HepG2 (cell line): ENCODE measurements around the gene TEX29. TPM values are rescaled to one million over a fixed set of nuclear protein-coding genes. Genes with fewer than 3 reads are reported as not detected.

Experiments used
- ATAC-seq: fragments of 200-7000 bp; cut with Tn5 transposase; 3 replicates; pipeline ENCODE4 v1.9.1; 2020; ENCODE audit warnings: mild to moderate bottlenecking, moderate library complexity
- BruUV-seq: library from RNA; stranded (reverse); fragments of 400-500 nt; replicated peaks from 2 replicates; lab custom pipeline; 2021; lab: Mats Ljungman, UMichigan
- CTCF ChIA-PET: fragments of 300-600 bp; formaldehyde crosslinking; extraction: SDS; loops from one replicate; lab custom pipeline; 2021; ENCODE audit warnings: low total read pairs, inconsistent platforms, low intra/inter-chr PET ratio; lab: Yijun Ruan, JAX
- POLR2A ChIA-PET: fragments of 350-600 bp; sonication (Branson Sonifier 250); formaldehyde crosslinking; loops from one replicate; lab custom pipeline; 2020; ENCODE audit warnings: antibody characterized with exemption, inconsistent platforms; lab: Yijun Ruan, JAX
- DNase-seq: peaks from one replicate; pipeline ENCODE4 v3.0.0-alpha.2; 2015; ENCODE audit warnings: low spot score
- FAIRE-seq: peaks from 3 replicates; lab custom pipeline; 2011; peaks lifted over from hg19 to GRCh38; lab: Jason Lieb, UNC
- H2AFZ ChIP-seq: one replicate; pipeline ENCODE4 v1.6.1; 2011; ENCODE audit warnings: low read length, inconsistent platforms
- H3K27ac ChIP-seq: fragments of 300-600 bp; 3 replicates; pipeline ENCODE4 v1.8.0; 2011; ENCODE audit warnings: mixed run types, mild to moderate bottlenecking, mixed read lengths, low read length, inconsistent platforms; ENCODE audit not compliant: insufficient read depth; ENCODE audit errors: extremely low read length
- H3K27me3 ChIP-seq, 2 experiments: fragments of 200-600 bp in 1 of 2; 2 replicates in 1 of 2; 3 replicates in 1 of 2; pipeline versions ENCODE4 v1.6.0 to v1.8.0; 2011; ENCODE audit warnings: low read length in 2 of 2, mild to moderate bottlenecking in 2 of 2, moderate library complexity in 2 of 2, inconsistent platforms in 1 of 2; ENCODE audit not compliant: insufficient read depth in 2 of 2, control insufficient read depth in 1 of 2
- H3K36me3 ChIP-seq, 2 experiments: fragments of 200-600 bp in 1 of 2; replicated peaks in 1 of 2; 2 replicates in 1 of 2; 3 replicates in 1 of 2; pipeline versions ENCODE4 v1.5.1 to v1.8.0; 2011; ENCODE audit warnings: low read length in 2 of 2, inconsistent platforms in 1 of 2; ENCODE audit not compliant: insufficient read depth in 2 of 2, control insufficient read depth in 1 of 2
- H3K4me1 ChIP-seq: 2 replicates; pipeline ENCODE4 v1.5.1; 2012; ENCODE audit warnings: low read length, inconsistent platforms; ENCODE audit not compliant: insufficient read depth
- H3K4me2 ChIP-seq: 2 replicates; pipeline ENCODE4 v1.6.0; 2011; ENCODE audit warnings: low read depth, low read length, inconsistent platforms
- H3K4me3 ChIP-seq, 3 experiments: fragments of 200-600 bp in 1 of 3; sonication (generic), shearing (Covaris generic) in 1 of 3; replicated peaks in 1 of 3; 2 replicates each; pipeline ENCODE4 v1.5.1; 2011 to 2016; ENCODE audit warnings: low read length in 3 of 3, inconsistent platforms in 2 of 3, low read depth in 2 of 3, mild to moderate bottlenecking in 2 of 3, control low read depth in 1 of 3, mixed read lengths in 1 of 3; ENCODE audit not compliant: insufficient read depth in 1 of 3
- H3K79me2 ChIP-seq: one replicate; pipeline ENCODE4 v1.6.1; 2011; ENCODE audit warnings: low read length, inconsistent platforms; ENCODE audit not compliant: insufficient read depth
- H3K9ac ChIP-seq: 2 replicates; pipeline ENCODE4 v1.6.0; 2011; ENCODE audit warnings: mild to moderate bottlenecking, low read depth, low read length, inconsistent platforms; ENCODE audit not compliant: insufficient read depth
- H3K9me3 ChIP-seq: 2 replicates; pipeline ENCODE4 v1.5.1; 2012; ENCODE audit warnings: mild to moderate bottlenecking, low read length
- H4K20me1 ChIP-seq: 2 replicates; pipeline ENCODE4 v1.6.0; 2011; ENCODE audit warnings: inconsistent platforms, mild to moderate bottlenecking, low read length, moderate library complexity; ENCODE audit not compliant: insufficient read depth
- ATF7-NPFF ChIP-seq: sonication (generic); formaldehyde crosslinking; IDR thresholded peaks from 2 replicates; pipeline ENCODE4 v1.8.1; 2023; ENCODE audit warnings: mild to moderate bottlenecking, low read depth, missing genetic modification reagents, moderate library complexity
- FOXA3 ChIP-seq: IDR thresholded peaks from 2 replicates; pipeline ENCODE4 v1.6.1; 2016; ENCODE audit warnings: missing genetic modification reagents, missing compliant biosample characterization
- MBNL3 ChIP-seq: fragments of 250-450 bp; sonication (Bioruptor Pico); conservative IDR thresholded peaks from 2 replicates; pipeline ENCODE4 v1.8.0; 2022; ENCODE audit warnings: mild to moderate bottlenecking, inconsistent platforms
- SALL1 ChIP-seq: sonication (generic); formaldehyde crosslinking; IDR thresholded peaks from 2 replicates; pipeline ENCODE4 v1.8.0; 2022; ENCODE audit warnings: mild to moderate bottlenecking, missing genetic modification reagents
- SKI ChIP-seq: fragments of 450-650 bp; IDR thresholded peaks from one replicate; pipeline ENCODE4 v1.6.1; 2018; ENCODE audit warnings: mild to moderate bottlenecking; ENCODE audit not compliant: partially characterized antibody
- STAG1 ChIP-seq: sonication (generic); formaldehyde crosslinking; IDR thresholded peaks from 2 replicates; pipeline ENCODE4 v1.4.0; 2020; ENCODE audit warnings: missing genetic modification reagents
- ZNF343 ChIP-seq: sonication (generic); formaldehyde crosslinking; IDR thresholded peaks from 2 replicates; pipeline ENCODE4 v1.4.0; 2020; ENCODE audit warnings: mild to moderate bottlenecking, missing genetic modification reagents
- ZNF598 ChIP-seq: sonication (generic); formaldehyde crosslinking; IDR thresholded peaks from 2 replicates; pipeline ENCODE4 v1.5.1; 2020; ENCODE audit warnings: mild to moderate bottlenecking, missing genetic modification reagents, borderline replicate concordance
- ZNF614 ChIP-seq: IDR thresholded peaks from 2 replicates; pipeline ENCODE4 v1.6.1; 2018; ENCODE audit warnings: missing biosample characterization, missing genetic modification reagents, inconsistent platforms, borderline replicate concordance
- ZNF652 ChIP-seq: IDR thresholded peaks from 2 replicates; pipeline ENCODE4 v1.6.1; 2016; ENCODE audit warnings: low read depth, borderline replicate concordance
- WGBS: methylation state at CpG from one replicate; pipeline ENCODE4 v1.1.6; 2017; ENCODE audit warnings: low lambda C conversion rate; 5-methylcytosine and 5-hydroxymethylcytosine counted together
- in situ Hi-C: cut with HindIII; loops from 2 replicates; pipeline ENCODE4 v1.10.0; 2017; ENCODE audit warnings: low pct_unique_long_range_greater_than_20kb; ENCODE audit not compliant: extremely low pct_ligation_motif_present
- intact Hi-C: fragments of 100-400 bp; cut with micrococcal nuclease; formaldehyde crosslinking; loops from one replicate; pipeline ENCODE4 v1.10.0; 2022; ENCODE audit not compliant: unreplicated experiment
- polyA plus RNA-seq, 8 experiments: library from polyadenylated mRNA; depleted of rRNA in 3 of 8; stranded (reverse) in 7 of 8; unstranded in 1 of 8; fragments of >200 nt; fragmentation: Illumina TruSeq in 4 of 8; extraction: Trizol in 4 of 8; gene quantifications; 2 replicates each; pipeline versions ENCODE4 v1.2.1 to v1.2.3, GENCODE V29; 2011 to 2016; ENCODE audit warnings: low read depth in 4 of 8, missing spikeins in 1 of 8, mixed read lengths in 1 of 8; ENCODE audit not compliant: insufficient read depth in 1 of 8
- total RNA-seq, 5 experiments: library from RNA; depleted of rRNA; stranded (reverse); fragments of >200 nt; fragmentation: Illumina TruSeq; extraction: Trizol; gene quantifications; 2 replicates each; pipeline ENCODE4 v1.2.3, GENCODE V29; 2016; ENCODE audit warnings: low read depth in 1 of 5
- TF ChIP-seq, protein P1 (sequence below): sonication (generic); formaldehyde crosslinking; IDR thresholded peaks from 2 replicates; pipeline ENCODE4 v1.8.0; 2022; ENCODE audit warnings: mild to moderate bottlenecking, missing genetic modification reagents, moderate library complexity
- TF ChIP-seq, protein P2 (sequence below): sonication (generic); formaldehyde crosslinking; IDR thresholded peaks from 2 replicates; pipeline ENCODE4 v1.5.0; 2020; ENCODE audit warnings: missing genetic modification reagents
- TF ChIP-seq, protein P3 (sequence below): sonication (generic); formaldehyde crosslinking; IDR thresholded peaks from 2 replicates; pipeline ENCODE4 v1.4.0; 2020; ENCODE audit warnings: missing genetic modification reagents, mild to moderate bottlenecking, borderline replicate concordance
- TF ChIP-seq, protein P4 (sequence below): IDR thresholded peaks from 2 replicates; pipeline ENCODE4 v1.6.1; 2016; ENCODE audit warnings: missing biosample characterization, missing genetic modification reagents, low read depth

TEX29 gene
- total and polyA plus RNA-seq, 2 of the 13 experiments (the other 11 are each of a cell fraction or from before 2014, with no cell fraction given) = 0.12 to 0.22 TPM

DNA sequence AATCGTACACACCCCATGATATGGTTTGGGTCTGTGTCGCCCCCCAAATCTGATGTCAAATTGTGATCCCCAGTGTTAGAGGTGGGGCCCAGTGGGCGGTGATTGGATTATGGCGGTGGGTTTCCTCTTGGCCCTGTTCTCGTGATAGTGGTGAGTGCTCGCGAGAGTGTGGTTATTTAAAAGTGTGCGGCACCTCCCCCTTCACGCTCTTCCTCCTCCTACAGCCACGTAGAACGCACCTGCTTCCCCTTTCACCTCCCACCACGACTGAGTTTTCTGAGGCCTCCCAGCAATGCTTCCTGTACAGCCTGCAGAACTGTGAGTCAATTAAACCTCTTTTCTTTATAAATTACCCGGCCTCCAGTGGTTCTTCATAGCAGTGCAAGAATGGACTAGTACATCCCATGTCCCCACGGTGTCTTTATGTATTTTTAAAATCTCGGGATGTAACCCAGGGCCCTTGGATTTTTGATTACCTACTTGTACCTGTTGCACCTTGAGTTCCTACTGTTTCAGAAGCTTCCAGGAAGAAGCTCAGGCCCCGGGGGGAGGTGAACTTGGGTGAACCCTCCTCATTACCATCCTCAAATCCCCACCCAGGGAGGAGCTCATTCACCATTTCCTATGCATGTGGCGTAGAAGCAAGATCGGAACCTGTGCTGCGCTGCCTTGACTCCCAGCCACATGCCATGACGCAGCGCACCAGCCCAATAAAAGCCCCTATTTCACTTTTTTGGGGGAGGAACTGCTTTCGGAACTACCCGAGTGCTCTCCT, 52.4 kb downstream of the TEX29 start:
- 42% methylated on average over 21 of the region's 23 CpGs for WGBS
- peaks cover 2 to 46% of the 10 kb centered on the region in 2 experiments for H3K27me3 ChIP-seq
- no peak overlapping the region for H3K9ac ChIP-seq
- no peak overlapping the region for H3K27ac ChIP-seq
- no peak overlapping the region for H3K4me3 ChIP-seq
- in situ Hi-C loops (no loop called here), intact Hi-C loops (no loop called here)
- no peaks in the 10 kb centered on the region for H3K9me3 ChIP-seq
- CTCF ChIA-PET = no interaction called here
- BruUV-seq = no TSS peak
- no peaks in the 10 kb centered on the region for H4K20me1 ChIP-seq
- H2AFZ ChIP-seq = no peak overlapping the region
- POLR2A ChIA-PET = no interaction called here
- TF ChIP-seq, protein P1, sequence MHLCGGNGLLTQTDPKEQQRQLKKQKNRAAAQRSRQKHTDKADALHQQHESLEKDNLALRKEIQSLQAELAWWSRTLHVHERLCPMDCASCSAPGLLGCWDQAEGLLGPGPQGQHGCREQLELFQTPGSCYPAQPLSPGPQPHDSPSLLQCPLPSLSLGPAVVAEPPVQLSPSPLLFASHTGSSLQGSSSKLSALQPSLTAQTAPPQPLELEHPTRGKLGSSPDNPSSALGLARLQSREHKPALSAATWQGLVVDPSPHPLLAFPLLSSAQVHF (CRISPR knock-in tag) = no peak
- no peak for TF ChIP-seq MBNL3 (CRISPR knock-in tag)
- TF ChIP-seq SKI = no peak
- no peak for TF ChIP-seq ZNF652
- TF ChIP-seq STAG1 = no peak
- TF ChIP-seq, protein P2, sequence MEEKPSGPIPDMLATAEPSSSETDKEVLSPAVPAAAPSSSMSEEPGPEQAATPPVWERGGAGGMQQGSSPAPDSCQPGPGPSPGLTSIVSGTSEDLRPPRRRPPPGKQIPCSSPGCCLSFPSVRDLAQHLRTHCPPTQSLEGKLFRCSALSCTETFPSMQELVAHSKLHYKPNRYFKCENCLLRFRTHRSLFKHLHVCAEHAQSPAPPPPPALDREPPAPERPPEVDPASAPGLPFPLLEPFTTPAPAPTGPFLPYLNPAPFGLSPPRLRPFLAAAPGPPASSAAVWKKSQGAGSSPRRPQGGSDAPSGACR (CRISPR knock-in tag) = no peak
- no peak for TF ChIP-seq SALL1 (CRISPR knock-in tag)
- TF ChIP-seq, protein P3, sequence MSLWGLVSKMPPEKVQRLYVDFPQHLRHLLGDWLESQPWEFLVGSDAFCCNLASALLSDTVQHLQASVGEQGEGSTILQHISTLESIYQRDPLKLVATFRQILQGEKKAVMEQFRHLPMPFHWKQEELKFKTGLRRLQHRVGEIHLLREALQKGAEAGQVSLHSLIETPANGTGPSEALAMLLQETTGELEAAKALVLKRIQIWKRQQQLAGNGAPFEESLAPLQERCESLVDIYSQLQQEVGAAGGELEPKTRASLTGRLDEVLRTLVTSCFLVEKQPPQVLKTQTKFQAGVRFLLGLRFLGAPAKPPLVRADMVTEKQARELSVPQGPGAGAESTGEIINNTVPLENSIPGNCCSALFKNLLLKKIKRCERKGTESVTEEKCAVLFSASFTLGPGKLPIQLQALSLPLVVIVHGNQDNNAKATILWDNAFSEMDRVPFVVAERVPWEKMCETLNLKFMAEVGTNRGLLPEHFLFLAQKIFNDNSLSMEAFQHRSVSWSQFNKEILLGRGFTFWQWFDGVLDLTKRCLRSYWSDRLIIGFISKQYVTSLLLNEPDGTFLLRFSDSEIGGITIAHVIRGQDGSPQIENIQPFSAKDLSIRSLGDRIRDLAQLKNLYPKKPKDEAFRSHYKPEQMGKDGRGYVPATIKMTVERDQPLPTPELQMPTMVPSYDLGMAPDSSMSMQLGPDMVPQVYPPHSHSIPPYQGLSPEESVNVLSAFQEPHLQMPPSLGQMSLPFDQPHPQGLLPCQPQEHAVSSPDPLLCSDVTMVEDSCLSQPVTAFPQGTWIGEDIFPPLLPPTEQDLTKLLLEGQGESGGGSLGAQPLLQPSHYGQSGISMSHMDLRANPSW (CRISPR knock-in tag) = no peak
- no peak for TF ChIP-seq ZNF343 (CRISPR knock-in tag)
- TF ChIP-seq ATF7-NPFF (CRISPR knock-in tag) = no peak
- TF ChIP-seq ZNF614 = no peak
- TF ChIP-seq FOXA3 = no peak
- TF ChIP-seq ZNF598 (CRISPR knock-in tag) = no peak
- TF ChIP-seq, protein P4, sequence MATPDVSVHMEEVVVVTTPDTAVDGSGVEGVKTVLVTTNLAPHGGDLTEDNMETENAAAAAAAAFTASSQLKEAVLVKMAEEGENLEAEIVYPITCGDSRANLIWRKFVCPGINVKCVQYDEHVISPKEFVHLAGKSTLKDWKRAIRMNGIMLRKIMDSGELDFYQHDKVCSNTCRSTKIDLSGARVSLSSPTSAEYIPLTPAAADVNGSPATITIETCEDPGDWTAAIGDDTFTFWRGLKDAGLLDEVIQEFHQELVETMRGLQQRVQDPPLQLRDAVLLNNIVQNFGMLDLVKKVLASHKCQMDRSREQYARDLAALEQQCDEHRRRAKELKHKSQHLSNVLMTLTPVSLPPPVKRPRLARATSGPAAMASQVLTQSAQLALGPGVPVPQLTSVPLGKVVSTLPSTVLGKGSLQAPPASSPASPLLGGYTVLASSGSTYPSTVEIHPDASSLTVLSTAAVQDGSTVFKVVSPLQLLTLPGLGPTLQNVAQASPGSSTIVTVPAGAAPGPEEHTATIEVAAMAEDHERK = no peak
- H3K36me3 ChIP-seq = no peaks in the 10 kb centered on the region
- no peak for FAIRE-seq
- no peaks in the 10 kb centered on the region for H3K4me1 ChIP-seq
- no peak for ATAC-seq
- no peak for DNase-seq
- no peak overlapping the region for H3K4me2 ChIP-seq
- no peaks in the 10 kb centered on the region for H3K79me2 ChIP-seq
